OCI-LY3 (cell line): ENCODE results near the gene CNTN6.

Experiments
- H2AFZ ChIP-seq: fragments of 200-600, 300-600 bp; shearing (Covaris generic); 2 replicates; pipeline ENCODE4 v1.6.0; 2014; ENCODE audit warnings: antibody characterized with exemption, low read depth, low read length
- H3K27ac ChIP-seq: fragments of 200-600, 300-600 bp; sonication (generic); 2 replicates; pipeline ENCODE4 v1.5.1; 2014; ENCODE audit warnings: mild to moderate bottlenecking, low read length, moderate library complexity, mixed read lengths
- H3K27me3 ChIP-seq: fragments of 200-600, 300-600 bp; sonication (generic); 2 replicates; pipeline ENCODE4 v1.6.1; 2014; ENCODE audit warnings: low read depth, low read length, mixed read lengths
- H3K36me3 ChIP-seq: fragments of 200-600, 300-600 bp; sonication (generic); replicated peaks from 2 replicates; pipeline ENCODE3; 2014; ENCODE audit warnings: low read depth, low read length, mixed read lengths
- H3K4me1 ChIP-seq: fragments of 300-600, 200-600 bp; sonication (generic); 2 replicates; pipeline ENCODE4 v1.6.1; 2014; ENCODE audit warnings: low read length, mixed read lengths
- H3K4me2 ChIP-seq: fragments of 200-600, 300-600 bp; sonication (generic); 2 replicates; pipeline ENCODE4 v1.6.1; 2014; ENCODE audit warnings: low read length, mixed read lengths
- H3K4me3 ChIP-seq: fragments of 300-600, 200-600 bp; sonication (generic); 2 replicates; pipeline ENCODE4 v1.5.1; 2014; ENCODE audit warnings: antibody characterized with exemption, mild to moderate bottlenecking, low read length, moderate library complexity
- H3K79me2 ChIP-seq: fragments of 300-600, 200-600 bp; shearing (Covaris generic); 2 replicates; pipeline ENCODE4 v1.6.1; 2014; ENCODE audit warnings: mild to moderate bottlenecking, low read length, mixed read lengths
- H3K9ac ChIP-seq: fragments of 300-600, 200-600 bp; shearing (Covaris generic); 2 replicates; pipeline ENCODE4 v1.6.0; 2014; ENCODE audit warnings: mild to moderate bottlenecking, low read length, moderate library complexity
- H3K9me3 ChIP-seq: fragments of 200-600, 300-600 bp; shearing (Covaris generic); 2 replicates; pipeline ENCODE4 v1.6.1; 2014; ENCODE audit warnings: low read length, mixed read lengths; ENCODE audit not compliant: insufficient read depth
- H4K20me1 ChIP-seq: fragments of 200-600, 300-600 bp; sonication (generic); 2 replicates; pipeline ENCODE4 v1.6.1; 2016; ENCODE audit warnings: low read length, mixed read lengths; ENCODE audit not compliant: insufficient read depth
- EZH2phosphoT487 ChIP-seq: fragments of 200-600 bp; shearing (Covaris generic); IDR thresholded peaks from 2 replicates; pipeline ENCODE4 v1.6.1; 2018; ENCODE audit warnings: antibody characterized with exemption, mixed run types, low read depth
- TF ChIP-seq, protein P1 (sequence below): fragments of 200-600, 300-600 bp; sonication (generic); IDR thresholded peaks from 2 replicates; pipeline ENCODE4 v1.5.1; 2014; ENCODE audit warnings: antibody characterized with exemption, low read length, low read depth

The CNTN6 gene

DNA sequence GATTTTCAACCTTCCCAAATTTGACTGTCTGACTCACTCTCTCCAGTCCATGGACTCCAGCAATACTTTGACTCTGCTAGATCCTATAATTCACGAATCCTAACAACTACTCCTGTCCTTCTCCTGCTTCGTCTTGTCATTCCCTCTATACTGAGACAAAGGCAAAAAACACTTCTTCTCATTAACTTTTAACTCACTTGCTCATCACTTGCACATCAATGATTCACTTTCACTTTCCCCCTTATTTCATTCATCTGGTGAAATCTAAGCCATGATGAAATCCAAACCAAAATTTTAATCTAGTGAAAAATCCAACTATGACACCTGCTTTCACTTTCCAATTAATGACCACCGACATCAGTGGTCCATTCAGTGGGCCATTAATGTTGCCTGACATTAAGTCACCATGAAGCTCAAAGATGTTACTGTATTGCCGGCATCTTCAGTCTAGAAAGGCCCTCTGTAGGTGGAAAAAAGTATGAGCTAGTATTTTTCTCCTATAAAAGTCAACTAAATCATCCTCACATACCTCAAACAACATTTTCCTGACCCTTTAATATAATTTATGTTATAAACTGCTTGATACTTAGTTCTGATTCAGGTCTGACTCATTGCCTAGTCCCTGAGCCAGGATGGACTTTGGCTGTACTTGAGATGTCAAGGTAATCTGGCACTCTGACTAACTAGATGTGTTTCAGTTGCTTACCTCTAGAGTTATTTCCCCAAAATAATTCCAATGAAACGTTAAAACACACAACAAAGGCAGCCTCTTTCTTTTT lies 158.6 kb downstream of the CNTN6 start:
- H3K9ac ChIP-seq: no peak overlapping the region
- TF ChIP-seq EZH2phosphoT487: no peak
- TF ChIP-seq, protein P1, sequence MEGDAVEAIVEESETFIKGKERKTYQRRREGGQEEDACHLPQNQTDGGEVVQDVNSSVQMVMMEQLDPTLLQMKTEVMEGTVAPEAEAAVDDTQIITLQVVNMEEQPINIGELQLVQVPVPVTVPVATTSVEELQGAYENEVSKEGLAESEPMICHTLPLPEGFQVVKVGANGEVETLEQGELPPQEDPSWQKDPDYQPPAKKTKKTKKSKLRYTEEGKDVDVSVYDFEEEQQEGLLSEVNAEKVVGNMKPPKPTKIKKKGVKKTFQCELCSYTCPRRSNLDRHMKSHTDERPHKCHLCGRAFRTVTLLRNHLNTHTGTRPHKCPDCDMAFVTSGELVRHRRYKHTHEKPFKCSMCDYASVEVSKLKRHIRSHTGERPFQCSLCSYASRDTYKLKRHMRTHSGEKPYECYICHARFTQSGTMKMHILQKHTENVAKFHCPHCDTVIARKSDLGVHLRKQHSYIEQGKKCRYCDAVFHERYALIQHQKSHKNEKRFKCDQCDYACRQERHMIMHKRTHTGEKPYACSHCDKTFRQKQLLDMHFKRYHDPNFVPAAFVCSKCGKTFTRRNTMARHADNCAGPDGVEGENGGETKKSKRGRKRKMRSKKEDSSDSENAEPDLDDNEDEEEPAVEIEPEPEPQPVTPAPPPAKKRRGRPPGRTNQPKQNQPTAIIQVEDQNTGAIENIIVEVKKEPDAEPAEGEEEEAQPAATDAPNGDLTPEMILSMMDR: peak; percentile 29; the same call in 1 of the 2 replicates
- H3K27ac ChIP-seq: peak overlapping the region; percentile 20; the same call in 1 of the 2 replicates
- H3K27me3 ChIP-seq: no peaks in the 10 kb centered on the region
- peaks cover 15% of the 10 kb centered on the region for H3K4me1 ChIP-seq
- no peaks in the 10 kb centered on the region for H3K9me3 ChIP-seq
- no peaks in the 10 kb centered on the region for H4K20me1 ChIP-seq
- peaks cover 33% of the 10 kb centered on the region for H3K36me3 ChIP-seq
- H3K4me3 ChIP-seq: no peak overlapping the region
- H2AFZ ChIP-seq: no peak overlapping the region
- peak overlapping the region; percentile 7; the same call in 1 of the 2 replicates for H3K4me2 ChIP-seq
- H3K79me2 ChIP-seq: peaks cover 4% of the 10 kb centered on the region; the same call in 1 of the 2 replicates

- peak overlapping the region; percentile 20; the same call in 1 of the 2 replicates for H3K27ac ChIP-seq
These were observed 159.2 kb downstream of the CNTN6 start for GRCh38 chr3:1252061-1252430.

DNA sequence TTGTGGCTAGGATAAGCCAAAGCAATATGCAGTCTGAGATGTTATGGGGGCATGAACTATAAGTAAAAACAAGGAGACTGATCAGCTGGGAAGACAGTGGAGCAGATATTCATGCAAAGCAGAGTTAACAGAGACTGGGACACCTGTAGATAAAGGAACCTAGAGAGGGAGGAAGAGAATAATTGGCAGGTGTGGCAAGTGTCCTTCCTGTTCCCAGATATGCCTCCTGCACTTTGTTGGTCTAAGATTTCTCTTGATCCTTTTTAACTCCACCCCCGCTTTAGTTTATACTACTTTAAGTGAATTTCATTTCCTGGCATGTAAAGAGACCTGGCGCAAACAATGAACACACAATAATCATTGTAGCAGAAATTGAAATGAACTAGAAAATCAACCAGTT lies 169.4 kb downstream of the CNTN6 start:
- no peaks in the 10 kb centered on the region for H4K20me1 ChIP-seq
- no peak for TF ChIP-seq EZH2phosphoT487
- TF ChIP-seq, protein P1: no peak
- H3K4me3 ChIP-seq: no peak overlapping the region
- peaks cover 48% of the 10 kb centered on the region for H3K36me3 ChIP-seq
- no peaks in the 10 kb centered on the region for H3K9me3 ChIP-seq
- H3K4me2 ChIP-seq: no peak overlapping the region
- H3K27me3 ChIP-seq: no peaks in the 10 kb centered on the region
- peaks cover 20% of the 10 kb centered on the region for H3K4me1 ChIP-seq
- H3K79me2 ChIP-seq: no peaks in the 10 kb centered on the region; the same call in 1 of the 2 replicates
- H3K27ac ChIP-seq: no peak overlapping the region
- H3K9ac ChIP-seq: no peak overlapping the region
- no peak overlapping the region for H2AFZ ChIP-seq

More at GRCh38 chr3:1252061-1252430, 159.2 kb downstream of the CNTN6 start:
- H3K4me2 ChIP-seq: no peak overlapping the region
- H3K4me1 ChIP-seq: peaks cover 15% of the 10 kb centered on the region
- no peak overlapping the region for H3K9ac ChIP-seq
- no peak overlapping the region for H3K4me3 ChIP-seq
- H3K9me3 ChIP-seq: no peaks in the 10 kb centered on the region
- no peaks in the 10 kb centered on the region for H3K27me3 ChIP-seq
- peaks cover 32% of the 10 kb centered on the region for H3K36me3 ChIP-seq
- H3K79me2 ChIP-seq: peaks cover 4% of the 10 kb centered on the region; the same call in 1 of the 2 replicates
- no peaks in the 10 kb centered on the region for H4K20me1 ChIP-seq
- no peak overlapping the region for H2AFZ ChIP-seq
- TF ChIP-seq, protein P1: no peak
- no peak for TF ChIP-seq EZH2phosphoT487

- TF ChIP-seq, protein P1: no peak
- no peak for TF ChIP-seq EZH2phosphoT487
- no peak overlapping the region for H3K27ac ChIP-seq
- peaks cover 20% of the 10 kb centered on the region for H3K4me1 ChIP-seq
- H3K4me3 ChIP-seq: no peak overlapping the region
- no peaks in the 10 kb centered on the region for H3K9me3 ChIP-seq
- peaks cover 52% of the 10 kb centered on the region for H3K36me3 ChIP-seq
- no peaks in the 10 kb centered on the region for H4K20me1 ChIP-seq
- no peak overlapping the region for H2AFZ ChIP-seq
- H3K9ac ChIP-seq: no peak overlapping the region
- no peaks in the 10 kb centered on the region; the same call in 1 of the 2 replicates for H3K79me2 ChIP-seq
- H3K27me3 ChIP-seq: no peaks in the 10 kb centered on the region
- H3K4me2 ChIP-seq: no peak overlapping the region
These were observed 170.3 kb downstream of the CNTN6 start for GRCh38 chr3:1263121-1263520.
